HepG2 (cell line): Measurements from ENCODE around the gene JPH4. TPM values are rescaled to one million over a fixed set of nuclear protein-coding genes. Genes with fewer than 3 reads are reported as not detected.

Source experiments
- MBD4 ChIP-seq: IDR thresholded peaks from 2 replicates; pipeline ENCODE4 v1.6.1; 2012; ENCODE audit warnings: low read length, inconsistent platforms, borderline replicate concordance
- MXD4 ChIP-seq: IDR thresholded peaks from 2 replicates; pipeline ENCODE4 v1.6.1; 2016; ENCODE audit warnings: mild to moderate bottlenecking, missing biosample characterization, missing genetic modification reagents
- POLR2A ChIP-seq, 2 experiments: IDR thresholded peaks; 2 replicates each; pipeline ENCODE4 v1.6.1; 2011; ENCODE audit warnings: low read depth in 2 of 2, low read length in 2 of 2, mild to moderate bottlenecking in 1 of 2, moderate library complexity in 1 of 2; ENCODE audit not compliant: insufficient read depth in 1 of 2
- ZNF180 ChIP-seq: sonication (generic); formaldehyde crosslinking; IDR thresholded peaks from 2 replicates; pipeline ENCODE4 v1.4.0; 2020; ENCODE audit warnings: low read depth, missing genetic modification reagents, borderline replicate concordance
- polyA plus RNA-seq, 8 experiments: library from polyadenylated mRNA; depleted of rRNA in 3 of 8; stranded (reverse) in 7 of 8; unstranded in 1 of 8; fragments of >200 nt; fragmentation: Illumina TruSeq in 4 of 8; extraction: Trizol in 4 of 8; gene quantifications; 2 replicates each; pipeline versions ENCODE4 v1.2.1 to v1.2.3, GENCODE V29; 2011 to 2016; ENCODE audit warnings: low read depth in 4 of 8, missing spikeins in 1 of 8, mixed read lengths in 1 of 8; ENCODE audit not compliant: insufficient read depth in 1 of 8
- total RNA-seq, 5 experiments: library from RNA; depleted of rRNA; stranded (reverse); fragments of >200 nt; fragmentation: Illumina TruSeq; extraction: Trizol; gene quantifications; 2 replicates each; pipeline ENCODE4 v1.2.3, GENCODE V29; 2016; ENCODE audit warnings: low read depth in 1 of 5
- TF ChIP-seq, protein P1 (sequence below): sonication (generic); formaldehyde crosslinking; IDR thresholded peaks from 2 replicates; pipeline ENCODE4 v1.9.0; 2021; ENCODE audit warnings: missing genetic modification reagents, mild to moderate bottlenecking, borderline replicate concordance
- TF ChIP-seq, protein P2 (sequence below): IDR thresholded peaks from 2 replicates; pipeline ENCODE4 v1.6.1; 2018; ENCODE audit warnings: missing genetic modification reagents, mild to moderate bottlenecking, missing compliant biosample characterization
- TF ChIP-seq, protein P3 (sequence below), 2 experiments: IDR thresholded peaks; 2 replicates each; pipeline ENCODE4 v1.6.1; 2011 to 2012; ENCODE audit warnings: low read length in 2 of 2, borderline replicate concordance in 1 of 2, low read depth in 1 of 2, mild to moderate bottlenecking in 1 of 2, moderate library complexity in 1 of 2
- TF ChIP-seq, protein P4 (sequence below): sonication (generic); formaldehyde crosslinking; IDR thresholded peaks from 2 replicates; pipeline ENCODE4 v1.8.0; 2022; ENCODE audit warnings: mild to moderate bottlenecking, missing genetic modification reagents, moderate library complexity
- TF ChIP-seq, protein P5 (sequence below): sonication (generic); formaldehyde crosslinking; IDR thresholded peaks from 2 replicates; pipeline ENCODE4 v1.5.1; 2020; ENCODE audit warnings: missing genetic modification reagents, mild to moderate bottlenecking, borderline replicate concordance

JPH4 gene
- total and polyA plus RNA-seq, 2 of the 13 experiments (the other 11 are each of a cell fraction or from before 2014, with no cell fraction given) = 0.08 to 0.22 TPM

DNA sequence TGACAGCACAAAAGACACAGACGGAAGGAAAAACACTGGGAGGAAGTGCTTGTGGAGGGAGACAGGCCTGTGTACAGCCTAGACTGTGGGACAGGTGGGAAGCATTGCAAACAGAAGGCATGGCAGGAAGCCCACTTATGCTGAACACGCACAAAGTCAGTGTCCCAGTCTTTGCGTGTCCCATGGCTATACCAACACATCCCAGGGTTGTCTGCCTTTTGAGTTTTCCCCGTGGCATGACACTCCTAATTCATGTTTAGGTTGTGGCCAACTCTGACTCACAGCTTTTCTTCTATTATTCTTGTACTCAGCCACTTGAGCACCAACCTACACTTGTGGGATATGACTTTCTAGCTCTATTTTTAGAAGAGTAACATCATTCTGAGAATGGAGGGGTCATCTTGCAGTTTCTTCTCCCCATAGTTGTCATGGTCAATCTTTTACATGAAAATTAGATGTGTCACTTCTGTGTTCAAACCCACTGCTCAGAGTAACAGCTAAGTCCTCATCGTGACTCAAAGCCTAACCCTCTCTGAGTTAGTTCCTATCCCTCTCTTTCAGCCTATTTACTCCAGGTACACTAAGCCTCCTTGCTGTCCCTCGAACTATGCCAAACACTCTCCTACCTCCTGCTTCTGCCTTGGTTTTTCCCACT is 27.5 kb upstream of the JPH4 start (continued):
- TF ChIP-seq, protein P1, sequence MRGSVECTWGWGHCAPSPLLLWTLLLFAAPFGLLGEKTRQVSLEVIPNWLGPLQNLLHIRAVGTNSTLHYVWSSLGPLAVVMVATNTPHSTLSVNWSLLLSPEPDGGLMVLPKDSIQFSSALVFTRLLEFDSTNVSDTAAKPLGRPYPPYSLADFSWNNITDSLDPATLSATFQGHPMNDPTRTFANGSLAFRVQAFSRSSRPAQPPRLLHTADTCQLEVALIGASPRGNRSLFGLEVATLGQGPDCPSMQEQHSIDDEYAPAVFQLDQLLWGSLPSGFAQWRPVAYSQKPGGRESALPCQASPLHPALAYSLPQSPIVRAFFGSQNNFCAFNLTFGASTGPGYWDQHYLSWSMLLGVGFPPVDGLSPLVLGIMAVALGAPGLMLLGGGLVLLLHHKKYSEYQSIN (CRISPR knock-in tag) = 0 out of 2 replicates have a peak, but pooled peaks have one; percentile 52
- TF ChIP-seq, protein P2, sequence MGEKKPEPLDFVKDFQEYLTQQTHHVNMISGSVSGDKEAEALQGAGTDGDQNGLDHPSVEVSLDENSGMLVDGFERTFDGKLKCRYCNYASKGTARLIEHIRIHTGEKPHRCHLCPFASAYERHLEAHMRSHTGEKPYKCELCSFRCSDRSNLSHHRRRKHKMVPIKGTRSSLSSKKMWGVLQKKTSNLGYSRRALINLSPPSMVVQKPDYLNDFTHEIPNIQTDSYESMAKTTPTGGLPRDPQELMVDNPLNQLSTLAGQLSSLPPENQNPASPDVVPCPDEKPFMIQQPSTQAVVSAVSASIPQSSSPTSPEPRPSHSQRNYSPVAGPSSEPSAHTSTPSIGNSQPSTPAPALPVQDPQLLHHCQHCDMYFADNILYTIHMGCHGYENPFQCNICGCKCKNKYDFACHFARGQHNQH (CRISPR knock-in tag) = no peak
- TF ChIP-seq MBD4 = no peak
- TF ChIP-seq, protein P3, sequence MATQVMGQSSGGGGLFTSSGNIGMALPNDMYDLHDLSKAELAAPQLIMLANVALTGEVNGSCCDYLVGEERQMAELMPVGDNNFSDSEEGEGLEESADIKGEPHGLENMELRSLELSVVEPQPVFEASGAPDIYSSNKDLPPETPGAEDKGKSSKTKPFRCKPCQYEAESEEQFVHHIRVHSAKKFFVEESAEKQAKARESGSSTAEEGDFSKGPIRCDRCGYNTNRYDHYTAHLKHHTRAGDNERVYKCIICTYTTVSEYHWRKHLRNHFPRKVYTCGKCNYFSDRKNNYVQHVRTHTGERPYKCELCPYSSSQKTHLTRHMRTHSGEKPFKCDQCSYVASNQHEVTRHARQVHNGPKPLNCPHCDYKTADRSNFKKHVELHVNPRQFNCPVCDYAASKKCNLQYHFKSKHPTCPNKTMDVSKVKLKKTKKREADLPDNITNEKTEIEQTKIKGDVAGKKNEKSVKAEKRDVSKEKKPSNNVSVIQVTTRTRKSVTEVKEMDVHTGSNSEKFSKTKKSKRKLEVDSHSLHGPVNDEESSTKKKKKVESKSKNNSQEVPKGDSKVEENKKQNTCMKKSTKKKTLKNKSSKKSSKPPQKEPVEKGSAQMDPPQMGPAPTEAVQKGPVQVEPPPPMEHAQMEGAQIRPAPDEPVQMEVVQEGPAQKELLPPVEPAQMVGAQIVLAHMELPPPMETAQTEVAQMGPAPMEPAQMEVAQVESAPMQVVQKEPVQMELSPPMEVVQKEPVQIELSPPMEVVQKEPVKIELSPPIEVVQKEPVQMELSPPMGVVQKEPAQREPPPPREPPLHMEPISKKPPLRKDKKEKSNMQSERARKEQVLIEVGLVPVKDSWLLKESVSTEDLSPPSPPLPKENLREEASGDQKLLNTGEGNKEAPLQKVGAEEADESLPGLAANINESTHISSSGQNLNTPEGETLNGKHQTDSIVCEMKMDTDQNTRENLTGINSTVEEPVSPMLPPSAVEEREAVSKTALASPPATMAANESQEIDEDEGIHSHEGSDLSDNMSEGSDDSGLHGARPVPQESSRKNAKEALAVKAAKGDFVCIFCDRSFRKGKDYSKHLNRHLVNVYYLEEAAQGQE (IDR thresholded peaks at IDR 0.05; ENCODE audit: borderline replicate concordance in 1 of 2, low read depth in 1 of 2, low read length in 2 of 2) = no peak
- TF ChIP-seq MXD4 = no peak
- TF ChIP-seq, protein P4, sequence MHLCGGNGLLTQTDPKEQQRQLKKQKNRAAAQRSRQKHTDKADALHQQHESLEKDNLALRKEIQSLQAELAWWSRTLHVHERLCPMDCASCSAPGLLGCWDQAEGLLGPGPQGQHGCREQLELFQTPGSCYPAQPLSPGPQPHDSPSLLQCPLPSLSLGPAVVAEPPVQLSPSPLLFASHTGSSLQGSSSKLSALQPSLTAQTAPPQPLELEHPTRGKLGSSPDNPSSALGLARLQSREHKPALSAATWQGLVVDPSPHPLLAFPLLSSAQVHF (CRISPR knock-in tag) = no peak
- TF ChIP-seq, protein P5, sequence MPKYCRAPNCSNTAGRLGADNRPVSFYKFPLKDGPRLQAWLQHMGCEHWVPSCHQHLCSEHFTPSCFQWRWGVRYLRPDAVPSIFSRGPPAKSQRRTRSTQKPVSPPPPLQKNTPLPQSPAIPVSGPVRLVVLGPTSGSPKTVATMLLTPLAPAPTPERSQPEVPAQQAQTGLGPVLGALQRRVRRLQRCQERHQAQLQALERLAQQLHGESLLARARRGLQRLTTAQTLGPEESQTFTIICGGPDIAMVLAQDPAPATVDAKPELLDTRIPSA (CRISPR knock-in tag) = no peak
- TF ChIP-seq ZNF180 (CRISPR knock-in tag) = 0 out of 2 replicates have a peak, but pooled peaks have one; percentile 32
- TF ChIP-seq POLR2A (IDR thresholded peaks at IDR 0.05; ENCODE audit: insufficient read depth in 1 of 2, low read depth in 2 of 2, low read length in 2 of 2) = 0 out of 4 replicates have a peak, but pooled peaks of 1 of the 2 experiments have one; percentile 7
- TF ChIP-seq, all 625 proteins: peak for 6
